Body of pancreas (tissue), 4 donors: ENCODE data around the gene ZNF516. TPM values are rescaled to one million over a fixed set of nuclear protein-coding genes. Genes with fewer than 3 reads are reported as not detected.

ENCODE experiments used
- ATAC-seq: fragments of 150-250 bp; one replicate; pipeline ENCODE4 v1.9.1; 2016
- DNase-seq, 4 donors: peaks; one replicate each; pipeline ENCODE4 v3.0.0-alpha.2; 2019
- H3K27ac ChIP-seq, 4 donors: fragments of 200-600 bp; sonication (generic); 1 replicate in 3 of 4; 2 replicates in 1 of 4; pipeline versions ENCODE4 v1.5.1 to v1.6.1; 2016 to 2019; ENCODE audit warnings: mild to moderate bottlenecking in 1 of 4, mixed read lengths in 1 of 4, moderate library complexity in 1 of 4
- H3K27me3 ChIP-seq, 2 donors: fragments of 200-600 bp; sonication (generic); one replicate each; pipeline ENCODE4 v1.6.0; 2016; ENCODE audit warnings: mild to moderate bottlenecking in 1 of 2
- H3K36me3 ChIP-seq, 2 donors: fragments of 200-600 bp; sonication (generic); replicated peaks in 1 of 2; 2 replicates each; pipeline ENCODE4 v1.5.1; 2016; ENCODE audit warnings: low read depth in 2 of 2; ENCODE audit not compliant: insufficient read depth in 1 of 2
- H3K4me1 ChIP-seq: fragments of 200-600 bp; sonication (generic); one replicate; pipeline ENCODE4 v1.6.0; 2016
- H3K4me3 ChIP-seq, 2 donors: fragments of 200-600 bp; sonication (generic); 1 replicate in 1 of 2; 2 replicates in 1 of 2; pipeline ENCODE4 v1.5.1; 2016 to 2019
- H3K9me3 ChIP-seq, 3 donors: fragments of 200-600 bp; sonication (generic); 1 replicate in 2 of 3; 2 replicates in 1 of 3; pipeline ENCODE4 v1.5.1; 2016
- CTCF ChIP-seq, 7 experiments: fragments of 450-650 bp in 4 of 7; fragments of 200-600 bp in 3 of 7; sonication (generic) in 3 of 7; IDR thresholded peaks; one replicate each; pipeline ENCODE4 v1.5.1; 2016 to 2019; ENCODE audit warnings: antibody characterized with exemption in 7 of 7
- POLR2A ChIP-seq, 3 donors: fragments of 450-650 bp; IDR thresholded peaks; one replicate each; pipeline ENCODE4 v1.6.1; 2016; ENCODE audit warnings: antibody characterized with exemption in 3 of 3, mild to moderate bottlenecking in 2 of 3
- whole genome bisulfite sequencing, 2 donors: methylation state at CpG; one replicate each; pipeline ENCODE4 v1.1.5; 2017; 5-methylcytosine and 5-hydroxymethylcytosine counted together
- intact Hi-C: fragments of 100-400 bp; cut with DNase I; formaldehyde crosslinking; loops from one replicate; pipeline ENCODE4 v1.15.1; 2023
- total RNA-seq, 2 donors: library from RNA; depleted of rRNA; stranded (reverse); fragments of >200 nt; gene quantifications; one replicate each; pipeline ENCODE4 v1.1.0, GENCODE V29; 2016

ZNF516 gene
- total RNA-seq, 2 donors from 2014 or later: 13.5 to 16.5 TPM

- Histone ChIP-seq H3K4me1 (peaks cover 9% of the 10 kb centered on the region), H3K9me3 (no peaks in the 10 kb centered on the region), H3K27ac (no peak overlapping the region), H3K4me3 (no peak overlapping the region), H3K36me3 (no peaks in the 10 kb centered on the region), H3K27me3 (no peaks in the 10 kb centered on the region)
- ATAC-seq (no peak), DNase-seq (no peak)
- intact Hi-C loops: no loop called here
- 85 to 90% methylated on average over 9 of the region's 9 CpGs for WGBS, 2 donors
- TF ChIP-seq POLR2A (IDR thresholded peaks at IDR 0.05) (no peak), CTCF (IDR thresholded peaks at IDR 0.05) (no peak)
Observed at GRCh38 chr18:76530846-76531245, 35.8 kb upstream of the ZNF516 start.

- no peak for ATAC-seq
- H3K27me3 ChIP-seq: no peaks in the 10 kb centered on the region
- no peak for TF ChIP-seq CTCF (IDR thresholded peaks at IDR 0.05)
- TF ChIP-seq POLR2A (IDR thresholded peaks at IDR 0.05): no peak
- no peaks in the 10 kb centered on the region for H3K9me3 ChIP-seq
- WGBS, 2 donors: 97 to 100% methylated on average over 8 to 11 of the region's 11 CpGs
- no peak overlapping the region for H3K27ac ChIP-seq
- peaks cover 10% of the 10 kb centered on the region for H3K4me1 ChIP-seq
- H3K4me3 ChIP-seq: no peak overlapping the region
- H3K36me3 ChIP-seq: no peaks in the 10 kb centered on the region
- intact Hi-C loops: no loop called here
- DNase-seq: no peak
Observed at GRCh38 chr18:76530391-76530790, 35.3 kb upstream of the ZNF516 start.

GRCh38 chr18:76529433-76529811 is 34.4 kb upstream of the ZNF516 start:
- 64 to 66% methylated on average over 23 of the region's 23 CpGs for WGBS, 2 donors
- ATAC-seq: no peak
- Histone ChIP-seq H3K4me3 (no peak overlapping the region), H3K36me3 (no peaks in the 10 kb centered on the region), H3K27ac (peak overlapping the region in 2 of 4 donors; percentile 19 to 45), H3K27me3 (no peaks in the 10 kb centered on the region), H3K9me3 (no peaks in the 10 kb centered on the region), H3K4me1 (peaks cover 16% of the 10 kb centered on the region)
- DNase-seq: no peak
- TF ChIP-seq CTCF (IDR thresholded peaks at IDR 0.05): no peak
- no peak for TF ChIP-seq POLR2A (IDR thresholded peaks at IDR 0.05)
- intact Hi-C loops: no loop called here

- H3K4me3 ChIP-seq: no peak overlapping the region
- intact Hi-C loops: no loop called here
- H3K4me1 ChIP-seq: peaks cover 16% of the 10 kb centered on the region
- DNase-seq (peak; percentile 32 to 57 (median 50)), ATAC-seq (peak; percentile 54)
- no peaks in the 10 kb centered on the region for H3K27me3 ChIP-seq
- WGBS, 2 donors: 6 to 10% methylated on average over 13 to 28 of the region's 28 CpGs
- no peaks in the 10 kb centered on the region for H3K9me3 ChIP-seq
- no peaks in the 10 kb centered on the region for H3K36me3 ChIP-seq
- TF ChIP-seq CTCF (IDR thresholded peaks at IDR 0.05) (no peak), POLR2A (IDR thresholded peaks at IDR 0.05) (peak in 2 of 3 donors; percentile 37 to 39)
- H3K27ac ChIP-seq: peak overlapping the region in 3 of 4 donors; percentile 8 to 45 (median 19)
Observed at GRCh38 chr18:76528477-76529432, 33.7 kb upstream of the ZNF516 start.
